Transverse colon (tissue), 4 donors: ENCODE data around the gene TMEM163. TPM values are rescaled to one million over a fixed set of nuclear protein-coding genes. Genes with fewer than 3 reads are reported as not detected.

ENCODE experiments used
- DNase-seq: peaks from one replicate; pipeline ENCODE4 v3.0.0-alpha.2; 2019
- H3K27ac ChIP-seq, 4 donors: fragments of 200-600 bp; sonication (generic); 2 replicates each; pipeline ENCODE4 v1.5.1; 2016 to 2018; ENCODE audit warnings: inconsistent platforms in 4 of 4
- H3K27me3 ChIP-seq: fragments of 200-600 bp; sonication (generic); 2 replicates; pipeline ENCODE4 v1.5.1; 2017; ENCODE audit warnings: inconsistent platforms
- H3K36me3 ChIP-seq, 4 donors: fragments of 200-600 bp; sonication (generic); 2 replicates each; pipeline ENCODE4 v1.5.1; 2017 to 2019; ENCODE audit warnings: inconsistent platforms in 4 of 4
- H3K4me1 ChIP-seq, 4 donors: fragments of 200-600 bp; sonication (generic); 2 replicates each; pipeline ENCODE4 v1.5.1; 2017 to 2020; ENCODE audit warnings: inconsistent platforms in 4 of 4
- H3K4me3 ChIP-seq, 4 donors: fragments of 200-600 bp; sonication (generic); 1 replicate in 1 of 4; 2 replicates in 3 of 4; pipeline versions ENCODE4 v1.5.1 to v1.6.1; 2017 to 2019; ENCODE audit warnings: inconsistent platforms in 4 of 4
- H3K9me3 ChIP-seq, 2 donors: fragments of 200-600 bp; sonication (generic); 2 replicates each; pipeline ENCODE4 v1.5.1; 2017 to 2019; ENCODE audit warnings: inconsistent platforms in 2 of 2
- CTCF ChIP-seq, 5 experiments: fragments of 200-600 bp in 3 of 5; fragments of 450-650 bp in 2 of 5; sonication (generic) in 3 of 5; IDR thresholded peaks; 1 replicate in 2 of 5; 2 replicates in 3 of 5; pipeline ENCODE4 v1.5.1; 2016 to 2017; ENCODE audit warnings: antibody characterized with exemption in 5 of 5, inconsistent platforms in 3 of 5, mild to moderate bottlenecking in 2 of 5, moderate library complexity in 1 of 5
- EP300 ChIP-seq: sonication (generic); formaldehyde crosslinking; IDR thresholded peaks from one replicate; pipeline ENCODE4 v1.6.1; 2017; ENCODE audit warnings: antibody characterized with exemption, low read depth
- POLR2A ChIP-seq: fragments of 450-650 bp; IDR thresholded peaks from one replicate; pipeline ENCODE4 v1.6.1; 2016; ENCODE audit warnings: antibody characterized with exemption, mild to moderate bottlenecking, moderate library complexity
- POLR2AphosphoS5 ChIP-seq, 3 donors: sonication (generic); formaldehyde crosslinking; IDR thresholded peaks; one replicate each; pipeline ENCODE4 v1.6.1; 2016; ENCODE audit warnings: antibody characterized with exemption in 3 of 3
- WGBS, 2 donors: methylation state at CpG; one replicate each; pipeline ENCODE4 v1.1.5; 2018; ENCODE audit warnings: low coverage in 1 of 2; 5-methylcytosine and 5-hydroxymethylcytosine counted together
- in situ Hi-C, 4 donors: fragments of 200-750 bp; cut with MboI; loops; one replicate each; pipeline versions ENCODE4 v1.15.0 to v1.15.1; 2017; ENCODE audit warnings: low sequenced_read_pairs in 3 of 4, low pct_ligation_motif_present in 1 of 4, low pct_unique_long_range_greater_than_20kb in 1 of 4
- intact Hi-C: fragments of 100-400 bp; cut with DNase I; formaldehyde crosslinking; loops from one replicate; pipeline ENCODE4 v1.15.1; 2023; ENCODE audit warnings: low total_unique reads
- total RNA-seq, 4 donors: library from RNA; depleted of rRNA; stranded (reverse); fragments of >200 nt; gene quantifications; one replicate each; pipeline ENCODE4 v1.1.0, GENCODE V29; 2016

Gene TMEM163
- total RNA-seq, 4 donors from 2014 or later = 0.48 TPM; not detected in 3

GRCh38 chr2:134718023-134718816, 580 bp downstream of the TMEM163 start:
- H3K9me3 ChIP-seq = no peaks in the 10 kb centered on the region
- peak overlapping the region in 3 of 4 donors; percentile 26 to 48 (median 41) for H3K4me3 ChIP-seq
- 6% methylated on average over 49 of the region's 91 CpGs; no CpG with 5 or more reads in 1 of the 2 donors for WGBS, 2 donors
- no peak overlapping the region for H3K27ac ChIP-seq
- H3K4me1 ChIP-seq = peaks cover 4 to 14% (median 9%) of the 10 kb centered on the region in 4 donors
- TF ChIP-seq POLR2AphosphoS5 (IDR thresholded peaks at IDR 0.05) (no peak), POLR2A (no peak), EP300 (no peak), CTCF (IDR thresholded peaks at IDR 0.05) (no peak)
- no peaks in the 10 kb centered on the region for H3K36me3 ChIP-seq
- peak; percentile 19 for DNase-seq
- H3K27me3 ChIP-seq = peaks cover 94% of the 10 kb centered on the region
- in situ Hi-C loops = no loop called here
- intact Hi-C loops = no loop called here

DNA sequence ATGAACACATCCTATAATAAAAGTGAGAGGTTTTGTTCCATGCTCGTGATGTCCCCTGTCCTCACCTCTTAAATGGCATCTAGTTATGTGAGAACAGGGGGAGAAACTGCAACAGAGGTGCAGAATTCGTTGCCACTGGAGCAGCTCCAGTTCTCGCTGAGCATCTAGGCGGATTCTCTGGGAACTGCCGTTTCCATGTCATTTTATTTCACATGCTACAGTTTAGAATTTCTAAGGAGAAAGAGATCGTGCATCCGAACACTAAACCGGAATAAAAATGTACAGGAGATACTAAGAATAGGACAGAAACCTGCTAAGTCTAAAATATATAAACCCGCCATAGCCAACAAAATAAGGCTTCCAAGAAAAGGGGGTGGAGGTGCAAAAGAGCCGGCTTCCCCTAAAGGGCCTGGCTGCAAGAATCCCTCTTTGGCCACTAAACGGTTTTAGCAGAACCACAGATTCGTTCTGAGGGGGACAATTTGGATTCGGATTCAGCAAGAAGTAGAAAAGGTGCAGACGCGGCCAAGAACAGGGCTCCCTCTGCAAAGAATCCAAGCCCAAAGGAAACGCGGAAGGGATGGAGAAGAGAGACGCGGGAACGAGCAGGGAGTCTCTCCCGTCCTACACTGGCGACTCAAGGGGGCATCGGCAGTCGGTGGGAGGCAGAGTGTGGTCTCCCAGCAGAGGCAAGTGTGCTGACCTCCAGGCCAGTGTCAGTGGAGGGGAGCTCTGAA, 1.3 kb downstream of the TMEM163 start:
- no peak for DNase-seq
- 23 to 33% methylated on average over 17 to 24 of the region's 24 CpGs for WGBS, 2 donors
- in situ Hi-C loops = no loop called here
- H3K36me3 ChIP-seq = no peaks in the 10 kb centered on the region
- H3K4me1 ChIP-seq = peaks cover 4 to 14% (median 9%) of the 10 kb centered on the region in 4 donors
- no peak overlapping the region for H3K27ac ChIP-seq
- peak overlapping the region in 2 of 4 donors; percentile 41 to 48 for H3K4me3 ChIP-seq
- no peak for TF ChIP-seq CTCF (IDR thresholded peaks at IDR 0.05)
- TF ChIP-seq POLR2AphosphoS5 (IDR thresholded peaks at IDR 0.05) = no peak
- no peak for TF ChIP-seq POLR2A
- TF ChIP-seq EP300 = no peak
- intact Hi-C loops = no loop called here
- H3K9me3 ChIP-seq = no peaks in the 10 kb centered on the region
- peaks cover 96% of the 10 kb centered on the region for H3K27me3 ChIP-seq

- Histone ChIP-seq H3K27ac (no peak overlapping the region), H3K9me3 (no peaks in the 10 kb centered on the region), H3K36me3 (no peaks in the 10 kb centered on the region), H3K4me1 (peaks cover 4 to 14% (median 9%) of the 10 kb centered on the region in 4 donors), H3K4me3 (no peak overlapping the region), H3K27me3 (peaks cover 94% of the 10 kb centered on the region)
- 69 to 72% methylated on average over 8 of the region's 8 CpGs for WGBS, 2 donors
- TF ChIP-seq POLR2A = no peak
- TF ChIP-seq POLR2AphosphoS5 (IDR thresholded peaks at IDR 0.05) = no peak
- TF ChIP-seq EP300 = no peak
- no peak for TF ChIP-seq CTCF (IDR thresholded peaks at IDR 0.05)
- in situ Hi-C loops = no loop called here
- DNase-seq = no peak
- intact Hi-C loops = no loop called here
These were observed 2.0 kb downstream of the TMEM163 start for GRCh38 chr2:134716721-134717243.

- Histone ChIP-seq H3K4me1 (peaks cover 4 to 14% (median 9%) of the 10 kb centered on the region in 4 donors), H3K27ac (no peak overlapping the region), H3K36me3 (no peaks in the 10 kb centered on the region), H3K4me3 (no peak overlapping the region), H3K27me3 (peaks cover 94% of the 10 kb centered on the region), H3K9me3 (no peaks in the 10 kb centered on the region)
- TF ChIP-seq CTCF (IDR thresholded peaks at IDR 0.05) (no peak), POLR2AphosphoS5 (IDR thresholded peaks at IDR 0.05) (no peak), POLR2A (no peak), EP300 (no peak)
- intact Hi-C loops = no loop called here
- no peak for DNase-seq
- in situ Hi-C loops = no loop called here
- WGBS, 2 donors = 53 to 70% methylated on average over 4 of the region's 4 CpGs
These were observed 2.7 kb downstream of the TMEM163 start for GRCh38 chr2:134715932-134716643.
